ENCODE measurements around the gene SDK1. TPM values are rescaled to one million over a fixed set of nuclear protein-coding genes. Genes with fewer than 3 reads are reported as not detected.

The SDK1 gene
- total and polyA plus RNA-seq, 4 donors, result 0.12 to 0.47 (median 0.36) TPM

DNA sequence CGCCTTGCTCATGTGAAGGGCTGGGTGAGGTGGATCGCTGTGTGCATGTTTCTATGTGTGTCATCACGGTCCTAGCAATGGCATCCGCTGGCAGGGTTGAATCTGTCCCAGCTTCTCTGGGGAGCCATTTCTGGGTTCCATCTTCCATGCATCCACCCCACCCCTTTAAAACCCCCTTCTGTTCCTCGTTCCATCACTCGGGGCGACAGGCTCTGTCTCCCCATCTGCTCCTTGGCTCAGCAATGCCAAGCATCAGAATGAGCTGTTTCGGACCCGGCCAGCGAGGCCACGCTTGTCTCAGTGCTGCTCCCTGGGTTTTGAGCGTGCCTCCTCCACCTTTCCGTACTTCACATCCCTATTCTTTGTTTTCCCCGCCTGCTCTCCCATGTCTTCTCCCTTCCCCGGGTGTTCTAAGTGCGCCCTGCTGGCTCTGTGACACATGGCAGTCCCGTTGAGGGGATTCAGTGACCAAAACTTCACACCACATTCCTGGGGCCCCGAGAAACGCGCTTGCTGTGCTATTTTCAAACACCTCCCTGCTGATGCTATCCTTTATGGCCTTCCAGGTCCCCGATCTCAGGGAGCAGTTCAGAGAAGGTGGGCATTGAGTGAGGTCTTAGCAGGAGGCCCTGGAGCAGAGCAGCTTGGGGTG is 827.0 kb downstream of the SDK1 start:
- Histone ChIP-seq H3K27me3 (ENCODE audit: control insufficient read depth in 4 of 4, insufficient read depth in 4 of 4, low read length in 3 of 4) (no peaks in the 10 kb centered on the region), H3K9ac (ENCODE audit: low read depth in 1 of 2, low read length in 2 of 2) (no peak overlapping the region), H3K4me3 (ENCODE audit: low read depth in 1 of 3, low read length in 3 of 3) (no peak overlapping the region), H3K27ac (ENCODE audit: low read depth in 1 of 2, low read length in 2 of 2) (no peak overlapping the region), H3K9me3 (ENCODE audit: control insufficient read depth in 4 of 4, low read length in 3 of 4) (no peaks in the 10 kb centered on the region), H3K36me3 (ENCODE audit: control insufficient read depth in 4 of 4, insufficient read depth in 3 of 4, low read depth in 1 of 4, low read length in 3 of 4) (no peaks in the 10 kb centered on the region), H3K4me1 (ENCODE audit: control insufficient read depth in 4 of 4, insufficient read depth in 4 of 4, low read length in 3 of 4) (peaks cover 0 to 7% (median 0%) of the 10 kb centered on the region in 4 donors)
- no peak for DNase-seq (ENCODE audit: low spot score)
- WGBS, result 90% methylated on average over 21 of the region's 21 CpGs
- no peak for TF ChIP-seq GABPA (IDR thresholded peaks at IDR 0.05 in 1 of 2, conservative IDR thresholded peaks at IDR 0.05 in 1 of 2)
- TF ChIP-seq, protein P1, sequence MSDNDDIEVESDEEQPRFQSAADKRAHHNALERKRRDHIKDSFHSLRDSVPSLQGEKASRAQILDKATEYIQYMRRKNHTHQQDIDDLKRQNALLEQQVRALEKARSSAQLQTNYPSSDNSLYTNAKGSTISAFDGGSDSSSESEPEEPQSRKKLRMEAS (IDR thresholded peaks at IDR 0.05), result no peak

GRCh38 chr7:4129481-4130122 is 828.5 kb downstream of the SDK1 start:
- Histone ChIP-seq H3K36me3 (ENCODE audit: control insufficient read depth in 4 of 4, insufficient read depth in 3 of 4, low read depth in 1 of 4, low read length in 3 of 4) (no peaks in the 10 kb centered on the region), H3K4me3 (ENCODE audit: low read depth in 1 of 3, low read length in 3 of 3) (no peak overlapping the region), H3K4me1 (ENCODE audit: control insufficient read depth in 4 of 4, insufficient read depth in 4 of 4, low read length in 3 of 4) (peaks cover 0 to 7% (median 2%) of the 10 kb centered on the region in 4 donors), H3K27ac (ENCODE audit: low read depth in 1 of 2, low read length in 2 of 2) (no peak overlapping the region), H3K9ac (ENCODE audit: low read depth in 1 of 2, low read length in 2 of 2) (no peak overlapping the region), H3K9me3 (ENCODE audit: control insufficient read depth in 4 of 4, low read length in 3 of 4) (no peaks in the 10 kb centered on the region), H3K27me3 (ENCODE audit: control insufficient read depth in 4 of 4, insufficient read depth in 4 of 4, low read length in 3 of 4) (no peaks in the 10 kb centered on the region)
- TF ChIP-seq JUND (IDR thresholded peaks at IDR 0.05) (no peak), ZBTB33 (IDR thresholded peaks at IDR 0.05) (no peak), RXRA (IDR thresholded peaks at IDR 0.05) (no peak), HNF4A (conservative IDR thresholded peaks at IDR 0.05) (no peak), TAF1 (conservative IDR thresholded peaks at IDR 0.05) (no peak), EGR1 (IDR thresholded peaks at IDR 0.05; ENCODE audit: low read depth in 2 of 2) (no peak), YY1 (IDR thresholded peaks at IDR 0.05) (no peak), FOXA2 (IDR thresholded peaks at IDR 0.05) (no peak), RAD21 (IDR thresholded peaks at IDR 0.05) (no peak), NR2F2 (IDR thresholded peaks at IDR 0.05) (no peak), FOXA1 (IDR thresholded peaks at IDR 0.05) (no peak), CTCF (IDR thresholded peaks at IDR 0.05; ENCODE audit: low read depth, low read length, missing input control) (no peak), HNF4G (IDR thresholded peaks at IDR 0.05) (no peak), SP1 (IDR thresholded peaks at IDR 0.05) (no peak)
- TF ChIP-seq, protein P1 (IDR thresholded peaks at IDR 0.05), result no peak
- TF ChIP-seq, protein P2, sequence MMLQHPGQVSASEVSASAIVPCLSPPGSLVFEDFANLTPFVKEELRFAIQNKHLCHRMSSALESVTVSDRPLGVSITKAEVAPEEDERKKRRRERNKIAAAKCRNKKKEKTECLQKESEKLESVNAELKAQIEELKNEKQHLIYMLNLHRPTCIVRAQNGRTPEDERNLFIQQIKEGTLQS (IDR thresholded peaks at IDR 0.05), result no peak
- TF ChIP-seq, protein P3, sequence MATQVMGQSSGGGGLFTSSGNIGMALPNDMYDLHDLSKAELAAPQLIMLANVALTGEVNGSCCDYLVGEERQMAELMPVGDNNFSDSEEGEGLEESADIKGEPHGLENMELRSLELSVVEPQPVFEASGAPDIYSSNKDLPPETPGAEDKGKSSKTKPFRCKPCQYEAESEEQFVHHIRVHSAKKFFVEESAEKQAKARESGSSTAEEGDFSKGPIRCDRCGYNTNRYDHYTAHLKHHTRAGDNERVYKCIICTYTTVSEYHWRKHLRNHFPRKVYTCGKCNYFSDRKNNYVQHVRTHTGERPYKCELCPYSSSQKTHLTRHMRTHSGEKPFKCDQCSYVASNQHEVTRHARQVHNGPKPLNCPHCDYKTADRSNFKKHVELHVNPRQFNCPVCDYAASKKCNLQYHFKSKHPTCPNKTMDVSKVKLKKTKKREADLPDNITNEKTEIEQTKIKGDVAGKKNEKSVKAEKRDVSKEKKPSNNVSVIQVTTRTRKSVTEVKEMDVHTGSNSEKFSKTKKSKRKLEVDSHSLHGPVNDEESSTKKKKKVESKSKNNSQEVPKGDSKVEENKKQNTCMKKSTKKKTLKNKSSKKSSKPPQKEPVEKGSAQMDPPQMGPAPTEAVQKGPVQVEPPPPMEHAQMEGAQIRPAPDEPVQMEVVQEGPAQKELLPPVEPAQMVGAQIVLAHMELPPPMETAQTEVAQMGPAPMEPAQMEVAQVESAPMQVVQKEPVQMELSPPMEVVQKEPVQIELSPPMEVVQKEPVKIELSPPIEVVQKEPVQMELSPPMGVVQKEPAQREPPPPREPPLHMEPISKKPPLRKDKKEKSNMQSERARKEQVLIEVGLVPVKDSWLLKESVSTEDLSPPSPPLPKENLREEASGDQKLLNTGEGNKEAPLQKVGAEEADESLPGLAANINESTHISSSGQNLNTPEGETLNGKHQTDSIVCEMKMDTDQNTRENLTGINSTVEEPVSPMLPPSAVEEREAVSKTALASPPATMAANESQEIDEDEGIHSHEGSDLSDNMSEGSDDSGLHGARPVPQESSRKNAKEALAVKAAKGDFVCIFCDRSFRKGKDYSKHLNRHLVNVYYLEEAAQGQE (IDR thresholded peaks at IDR 0.05), result no peak
- 93% methylated on average over 29 of the region's 29 CpGs for WGBS
- no peak for DNase-seq (ENCODE audit: low spot score)

Data from liver (tissue), 9 donors.